Hepatocyte (in vitro differentiated cells): ENCODE results near the gene SFRP4. TPM values are rescaled to one million over a fixed set of nuclear protein-coding genes. Genes with fewer than 3 reads are reported as not detected.

Source experiments
- DNase-seq: peaks from one replicate; pipeline ENCODE4 v3.0.0-alpha.2; 2016; ENCODE audit warnings: low spot score
- H2AFZ ChIP-seq: fragments of 200-600 bp; sonication (generic); 2 replicates; pipeline ENCODE4 v1.6.0; 2016; ENCODE audit warnings: antibody characterized with exemption, mild to moderate bottlenecking
- H3K27ac ChIP-seq: fragments of 200-600 bp; sonication (generic); 2 replicates; pipeline ENCODE4 v1.5.1; 2016; ENCODE audit warnings: mild to moderate bottlenecking
- H3K27me3 ChIP-seq: fragments of 200-600 bp; sonication (generic); 2 replicates; pipeline ENCODE4 v1.6.1; 2016
- H3K36me3 ChIP-seq: fragments of 200-600 bp; sonication (generic); replicated peaks from 2 replicates; pipeline ENCODE4 v1.5.1; 2016; ENCODE audit warnings: low read depth; ENCODE audit not compliant: insufficient read depth
- H3K4me1 ChIP-seq: fragments of 200-600 bp; sonication (generic); 2 replicates; pipeline ENCODE4 v1.5.1; 2016; ENCODE audit warnings: mild to moderate bottlenecking, moderate library complexity; ENCODE audit not compliant: insufficient read depth
- H3K4me2 ChIP-seq: fragments of 200-600 bp; sonication (generic); 2 replicates; pipeline ENCODE4 v1.6.0; 2016
- H3K4me3 ChIP-seq: fragments of 200-600 bp; sonication (generic); 2 replicates; pipeline ENCODE4 v1.5.1; 2016; ENCODE audit warnings: mild to moderate bottlenecking
- H3K79me2 ChIP-seq: fragments of 200-600 bp; sonication (generic); 2 replicates; pipeline ENCODE4 v1.6.0; 2017; ENCODE audit warnings: mild to moderate bottlenecking
- H3K9me2 ChIP-seq: fragments of 200-600 bp; sonication (generic); replicated peaks from 2 replicates; pipeline ENCODE4 v1.6.0; 2017; ENCODE audit warnings: mild to moderate bottlenecking; ENCODE audit not compliant: insufficient read depth
- H3K9me3 ChIP-seq: fragments of 200-600 bp; sonication (generic); 2 replicates; pipeline ENCODE4 v1.5.1; 2016; ENCODE audit warnings: low read depth, mild to moderate bottlenecking
- H4K20me1 ChIP-seq: fragments of 200-600 bp; sonication (generic); 2 replicates; pipeline ENCODE4 v1.6.0; 2016; ENCODE audit warnings: mild to moderate bottlenecking; ENCODE audit not compliant: insufficient read depth, poor library complexity, severe bottlenecking
- EZH2 ChIP-seq: fragments of 200-600 bp; sonication (generic); IDR thresholded peaks from 2 replicates; pipeline ENCODE4 v1.6.1; 2016; ENCODE audit warnings: antibody characterized with exemption, mild to moderate bottlenecking, borderline replicate concordance
- EZH2phosphoT487 ChIP-seq: fragments of 200-600 bp; sonication (generic); IDR thresholded peaks from one replicate; pipeline ENCODE4 v1.6.1; 2018; ENCODE audit warnings: antibody characterized with exemption, mild to moderate bottlenecking, low read depth, moderate library complexity; ENCODE audit not compliant: unreplicated experiment, severe bottlenecking
- WGBS: methylation state at CpG from one replicate; pipeline ENCODE4 v1.1.6; 2016; ENCODE audit warnings: low lambda C conversion rate; ENCODE audit errors: missing lambda C conversion rate; 5-methylcytosine and 5-hydroxymethylcytosine counted together
- polyA plus RNA-seq: library from polyadenylated mRNA; unstranded; fragments of >200 nt; fragmentation: Nextera tagmentation; extraction: Ambion mirVana; gene quantifications from 2 replicates; pipeline ENCODE4 v1.2.1, GENCODE V29; 2016
- total RNA-seq: library from RNA; depleted of rRNA; stranded (reverse); fragments of >200 nt; gene quantifications from 2 replicates; pipeline ENCODE4 v1.2.3, GENCODE V29; 2014
- TF ChIP-seq, protein P1 (sequence below): fragments of 200-600 bp; sonication (generic); IDR thresholded peaks from 2 replicates; pipeline ENCODE4 v1.5.1; 2016; ENCODE audit warnings: antibody characterized with exemption, mild to moderate bottlenecking; ENCODE audit not compliant: poor library complexity

SFRP4 gene
- total and polyA plus RNA-seq, 2 experiments from 2014 or later, result 1.1 to 1.3 TPM

- no peaks in the 10 kb centered on the region for H3K9me2 ChIP-seq
- H3K4me1 ChIP-seq, result peaks cover 9% of the 10 kb centered on the region
- H3K79me2 ChIP-seq, result no peaks in the 10 kb centered on the region
- no peak overlapping the region for H3K4me3 ChIP-seq
- TF ChIP-seq EZH2 (no peak), EZH2phosphoT487 (no peak)
- TF ChIP-seq, protein P1, sequence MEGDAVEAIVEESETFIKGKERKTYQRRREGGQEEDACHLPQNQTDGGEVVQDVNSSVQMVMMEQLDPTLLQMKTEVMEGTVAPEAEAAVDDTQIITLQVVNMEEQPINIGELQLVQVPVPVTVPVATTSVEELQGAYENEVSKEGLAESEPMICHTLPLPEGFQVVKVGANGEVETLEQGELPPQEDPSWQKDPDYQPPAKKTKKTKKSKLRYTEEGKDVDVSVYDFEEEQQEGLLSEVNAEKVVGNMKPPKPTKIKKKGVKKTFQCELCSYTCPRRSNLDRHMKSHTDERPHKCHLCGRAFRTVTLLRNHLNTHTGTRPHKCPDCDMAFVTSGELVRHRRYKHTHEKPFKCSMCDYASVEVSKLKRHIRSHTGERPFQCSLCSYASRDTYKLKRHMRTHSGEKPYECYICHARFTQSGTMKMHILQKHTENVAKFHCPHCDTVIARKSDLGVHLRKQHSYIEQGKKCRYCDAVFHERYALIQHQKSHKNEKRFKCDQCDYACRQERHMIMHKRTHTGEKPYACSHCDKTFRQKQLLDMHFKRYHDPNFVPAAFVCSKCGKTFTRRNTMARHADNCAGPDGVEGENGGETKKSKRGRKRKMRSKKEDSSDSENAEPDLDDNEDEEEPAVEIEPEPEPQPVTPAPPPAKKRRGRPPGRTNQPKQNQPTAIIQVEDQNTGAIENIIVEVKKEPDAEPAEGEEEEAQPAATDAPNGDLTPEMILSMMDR, result no peak
- no peaks in the 10 kb centered on the region for H4K20me1 ChIP-seq
- H3K9me3 ChIP-seq, result no peaks in the 10 kb centered on the region
- no peak for DNase-seq
- no peak overlapping the region for H3K4me2 ChIP-seq
- H3K27ac ChIP-seq, result no peak overlapping the region
- no peaks in the 10 kb centered on the region for H3K36me3 ChIP-seq
- no peak overlapping the region for H2AFZ ChIP-seq
- WGBS, result 94% methylated on average over 2 of the region's 2 CpGs
- no peaks in the 10 kb centered on the region for H3K27me3 ChIP-seq
Measured at GRCh38 chr7:37932543-37932942, 15.9 kb upstream of the SFRP4 start.

DNA sequence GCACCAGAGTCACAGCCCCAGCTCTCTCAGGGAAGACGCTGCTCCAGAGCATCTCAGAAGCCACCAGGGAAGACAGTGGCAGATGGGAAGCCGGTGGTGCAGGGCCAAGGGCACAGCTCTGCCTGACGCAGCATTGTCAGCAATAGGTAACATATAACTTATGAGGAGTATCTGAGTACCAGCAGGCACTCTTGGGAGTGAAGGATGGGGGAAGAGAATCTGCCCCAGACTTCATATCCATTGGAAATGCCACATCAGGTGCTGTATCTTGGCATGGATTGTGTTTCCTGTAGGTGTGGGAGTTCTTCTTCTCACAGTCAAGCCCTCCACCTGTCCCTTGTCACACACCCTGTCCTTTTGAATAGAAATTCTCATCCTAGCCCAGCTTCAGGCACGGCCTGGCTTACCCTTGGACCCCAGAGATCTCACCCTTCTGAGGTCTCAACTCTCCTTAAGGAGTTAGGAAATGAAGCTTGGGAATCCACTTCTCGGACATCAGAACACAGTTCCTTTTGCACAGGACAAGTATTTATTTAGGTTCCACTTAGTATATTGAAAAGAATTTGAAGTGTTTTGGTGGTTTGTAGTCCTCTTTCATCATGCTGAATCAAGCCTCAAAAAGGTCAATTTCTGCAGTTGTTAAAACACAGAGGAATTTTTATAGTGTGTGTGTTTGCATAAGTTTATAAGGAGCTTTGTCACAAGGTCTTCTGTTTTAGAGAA lies 13.8 kb upstream of the SFRP4 start:
- TF ChIP-seq EZH2phosphoT487, result no peak
- TF ChIP-seq, protein P1, result no peak
- no peak for TF ChIP-seq EZH2
- DNase-seq, result no peak
- Histone ChIP-seq H3K4me3 (no peak overlapping the region), H3K79me2 (no peaks in the 10 kb centered on the region), H2AFZ (no peak overlapping the region), H3K36me3 (no peaks in the 10 kb centered on the region), H3K4me2 (peak overlapping the region; percentile 11), H3K27me3 (no peaks in the 10 kb centered on the region), H3K27ac (peak overlapping the region; percentile 71), H3K4me1 (peaks cover 9% of the 10 kb centered on the region), H3K9me2 (no peaks in the 10 kb centered on the region), H3K9me3 (no peaks in the 10 kb centered on the region), H4K20me1 (no peaks in the 10 kb centered on the region)
- 72% methylated on average over 5 of the region's 5 CpGs for WGBS

DNA sequence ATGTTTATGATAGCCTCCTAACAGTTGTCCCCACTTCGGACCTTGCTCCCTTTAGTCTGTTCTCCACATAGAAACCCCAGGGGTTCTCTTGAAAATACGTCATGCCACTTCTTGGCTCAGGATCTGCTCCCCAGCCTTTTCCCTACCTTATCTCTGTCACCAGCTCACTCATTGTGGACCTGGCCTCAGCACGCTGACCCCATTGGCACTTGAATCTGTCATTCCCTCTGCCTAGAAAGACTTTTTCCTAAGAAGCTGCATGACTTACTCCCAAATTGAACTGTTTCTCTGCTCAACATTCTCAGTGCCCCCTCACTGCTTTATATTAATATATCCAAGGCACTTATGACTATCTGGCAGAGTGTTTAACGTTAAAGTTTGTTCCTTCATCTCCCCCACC lies 12.3 kb upstream of the SFRP4 start:
- Histone ChIP-seq H3K4me2 (no peak overlapping the region), H2AFZ (no peak overlapping the region), H4K20me1 (no peaks in the 10 kb centered on the region), H3K4me3 (no peak overlapping the region), H3K27me3 (no peaks in the 10 kb centered on the region), H3K27ac (no peak overlapping the region), H3K79me2 (no peaks in the 10 kb centered on the region), H3K36me3 (no peaks in the 10 kb centered on the region), H3K9me2 (no peaks in the 10 kb centered on the region), H3K9me3 (no peaks in the 10 kb centered on the region), H3K4me1 (peaks cover 9% of the 10 kb centered on the region)
- 88% methylated on average over 4 of the region's 4 CpGs for WGBS
- no peak for TF ChIP-seq EZH2
- TF ChIP-seq EZH2phosphoT487, result no peak
- TF ChIP-seq, protein P1, result no peak
- DNase-seq, result no peak
